Neural progenitor cell (in vitro differentiated cells): ENCODE data around the gene ANAPC7. TPM values are rescaled to one million over a fixed set of nuclear protein-coding genes. Genes with fewer than 3 reads are reported as not detected.
A peak's percentile ranks its signal among the peaks of the same experiment; 100 is the strongest.
"Not testable (repeated sequence)": the region's sequence is repeated elsewhere in the genome, so short reads cannot be mapped to it uniquely, and the experiment has no call there.

Experiments
- DNase-seq: peaks from one replicate; pipeline ENCODE4 v3.0.0-alpha.2; 2016; ENCODE audit warnings: low spot score
- H2AFZ ChIP-seq: fragments of 200-600 bp; sonication (generic); replicated peaks from 2 replicates; pipeline ENCODE4 v1.6.1; 2016; ENCODE audit warnings: antibody characterized with exemption
- H3F3A ChIP-seq: fragments of 200-600 bp; sonication (generic); 2 replicates; pipeline ENCODE4 v1.6.1; 2016; ENCODE audit warnings: antibody characterized with exemption, low read depth
- H3K27ac ChIP-seq: fragments of 200-600 bp; sonication (generic); 2 replicates; pipeline ENCODE4 v1.5.1; 2016; ENCODE audit warnings: mild to moderate bottlenecking
- H3K27me3 ChIP-seq: fragments of 200-600 bp; sonication (generic); 2 replicates; pipeline ENCODE4 v1.6.1; 2016; ENCODE audit warnings: mild to moderate bottlenecking, moderate library complexity
- H3K36me3 ChIP-seq: fragments of 200-600 bp; sonication (generic); 2 replicates; pipeline ENCODE4 v1.5.1; 2016
- H3K4me1 ChIP-seq: fragments of 200-600 bp; sonication (generic); 2 replicates; pipeline ENCODE4 v1.6.1; 2016; ENCODE audit warnings: mixed run types
- H3K4me2 ChIP-seq: fragments of 200-600 bp; sonication (generic); 2 replicates; pipeline ENCODE4 v1.6.1; 2016
- H3K4me3 ChIP-seq: fragments of 200-600 bp; sonication (generic); 2 replicates; pipeline ENCODE4 v1.5.1; 2016
- H3K79me2 ChIP-seq: fragments of 200-600 bp; sonication (generic); 2 replicates; pipeline ENCODE4 v1.6.1; 2016; ENCODE audit warnings: low read depth
- H3K9ac ChIP-seq: fragments of 200-600 bp; sonication (generic); 2 replicates; pipeline ENCODE4 v1.6.1; 2016
- H3K9me3 ChIP-seq: fragments of 200-600 bp; sonication (generic); 2 replicates; pipeline ENCODE4 v1.5.1; 2016; ENCODE audit warnings: low read depth
- H4K20me1 ChIP-seq: fragments of 200-600 bp; sonication (generic); 2 replicates; pipeline ENCODE4 v1.6.1; 2016; ENCODE audit warnings: low read depth
- H3K27ac Mint-ChIP-seq: 3 replicates; pipeline ENCODE4 v1.8.0; 2021; ENCODE audit warnings: mixed read lengths
- H3K27me3 Mint-ChIP-seq: 2 replicates; pipeline ENCODE4 v1.8.0; 2022; ENCODE audit warnings: low read depth, mild to moderate bottlenecking, inconsistent platforms, moderate library complexity, mixed read lengths; ENCODE audit not compliant: insufficient read depth
- H3K36me3 Mint-ChIP-seq: 3 replicates; pipeline ENCODE4 v1.8.0; 2021; ENCODE audit warnings: mixed read lengths
- H3K4me1 Mint-ChIP-seq: 3 replicates; pipeline ENCODE4 v1.8.0; 2021; ENCODE audit warnings: mixed read lengths
- H3K4me3 Mint-ChIP-seq: 3 replicates; pipeline ENCODE4 v1.8.0; 2021; ENCODE audit warnings: mild to moderate bottlenecking, moderate library complexity, mixed read lengths
- H3K9me3 Mint-ChIP-seq: 3 replicates; pipeline ENCODE4 v1.8.0; 2020; ENCODE audit warnings: mixed read lengths
- CTCF ChIP-seq: fragments of 200-600 bp; sonication (generic); IDR thresholded peaks from 2 replicates; pipeline ENCODE4 v1.5.1; 2017; ENCODE audit warnings: antibody characterized with exemption, mild to moderate bottlenecking
- EZH2 ChIP-seq: fragments of 200-600 bp; sonication (generic); IDR thresholded peaks from 2 replicates; pipeline ENCODE4 v1.6.1; 2017; ENCODE audit warnings: antibody characterized with exemption, mild to moderate bottlenecking, moderate library complexity
- EZH2phosphoT487 ChIP-seq: fragments of 200-600 bp; sonication (generic); IDR thresholded peaks from 2 replicates; pipeline ENCODE4 v1.6.1; 2017; ENCODE audit warnings: antibody characterized with exemption
- total RNA-seq: library from RNA; depleted of rRNA; stranded (reverse); fragments of >200 nt; gene quantifications from 2 replicates; pipeline ENCODE4 v1.2.3, GENCODE V29; 2015; ENCODE audit warnings: low replicate concordance

ANAPC7 gene
- total RNA-seq, 1 donor from 2014 or later: 114 TPM

- H4K20me1 ChIP-seq: no peaks in the 10 kb centered on the region
- no peaks in the 10 kb centered on the region for H3K36me3 ChIP-seq
- Mint-ChIP-seq H3K36me3 (no peaks in the 10 kb centered on the region), H3K27ac (no peak overlapping the region), H3K9me3 (no peaks in the 10 kb centered on the region), H3K4me1 (peaks cover 8% of the 10 kb centered on the region), H3K4me3 (no peak overlapping the region), H3K27me3 (peaks cover 9% of the 10 kb centered on the region)
- no peaks in the 10 kb centered on the region for H3K79me2 ChIP-seq
- no peaks in the 10 kb centered on the region for H3K27me3 ChIP-seq
- no peak overlapping the region for H3K4me2 ChIP-seq
- no peak overlapping the region for H3K4me3 ChIP-seq
- H3F3A ChIP-seq: peaks cover 11% of the 10 kb centered on the region
- no peak overlapping the region for H3K27ac ChIP-seq
- H3K9ac ChIP-seq: no peak overlapping the region
- no peak for DNase-seq
- no peak for TF ChIP-seq EZH2
- no peak for TF ChIP-seq CTCF
- no peak for TF ChIP-seq EZH2phosphoT487
- H3K9me3 ChIP-seq: no peaks in the 10 kb centered on the region
- no peak overlapping the region for H2AFZ ChIP-seq
- H3K4me1 ChIP-seq: peaks cover 6% of the 10 kb centered on the region
These were observed 22.9 kb upstream of the ANAPC7 start for GRCh38 chr12:110426406-110426805.

DNA sequence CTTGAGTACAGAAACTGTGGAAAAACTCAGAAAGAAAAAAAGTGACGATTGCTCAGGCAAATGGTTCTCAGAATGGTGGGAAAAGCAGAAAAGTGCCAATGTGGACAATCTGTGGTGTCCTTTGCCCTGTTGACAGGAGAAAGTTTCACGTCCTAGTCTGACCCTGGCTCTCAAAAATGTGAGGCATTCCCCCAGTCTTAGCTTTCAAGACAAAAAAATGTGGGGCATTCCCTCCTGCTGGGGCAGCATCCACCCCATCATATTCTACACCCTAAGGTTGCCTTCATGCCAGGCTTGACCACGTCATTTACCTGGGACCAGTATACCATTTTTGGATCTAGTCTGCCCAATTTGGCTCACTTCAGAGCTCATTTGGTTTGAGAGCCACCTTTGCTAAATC is 20.7 kb upstream of the ANAPC7 start:
- H3K4me2 ChIP-seq: no peak overlapping the region
- peaks cover 6% of the 10 kb centered on the region for H3K4me1 Mint-ChIP-seq
- DNase-seq: peak; percentile 11

GRCh38 chr12:110421701-110422100 is 18.2 kb upstream of the ANAPC7 start:
- no peak overlapping the region for H3K27ac Mint-ChIP-seq
- H3K4me2 ChIP-seq: no peak overlapping the region
- H3K4me3 Mint-ChIP-seq: no peak overlapping the region

More for the DNA sequence above, 20.7 kb upstream of the ANAPC7 start:
- Histone ChIP-seq H3K9ac (no peak overlapping the region), H3K27ac (no peak overlapping the region), H3K79me2 (no peaks in the 10 kb centered on the region), H3K4me3 (no peak overlapping the region), H3K27me3 (no peaks in the 10 kb centered on the region), H3F3A (peaks cover 6% of the 10 kb centered on the region), H2AFZ (peak overlapping the region; percentile 44), H3K36me3 (no peaks in the 10 kb centered on the region), H3K9me3 (no peaks in the 10 kb centered on the region), H4K20me1 (no peaks in the 10 kb centered on the region), H3K4me1 (peaks cover 6% of the 10 kb centered on the region)
- Mint-ChIP-seq H3K9me3 (no peaks in the 10 kb centered on the region), H3K27me3 (peaks cover 11% of the 10 kb centered on the region), H3K4me3 (no peak overlapping the region), H3K36me3 (no peaks in the 10 kb centered on the region), H3K27ac (no peak overlapping the region)
- TF ChIP-seq CTCF (no peak), EZH2phosphoT487 (no peak), EZH2 (no peak)

DNA sequence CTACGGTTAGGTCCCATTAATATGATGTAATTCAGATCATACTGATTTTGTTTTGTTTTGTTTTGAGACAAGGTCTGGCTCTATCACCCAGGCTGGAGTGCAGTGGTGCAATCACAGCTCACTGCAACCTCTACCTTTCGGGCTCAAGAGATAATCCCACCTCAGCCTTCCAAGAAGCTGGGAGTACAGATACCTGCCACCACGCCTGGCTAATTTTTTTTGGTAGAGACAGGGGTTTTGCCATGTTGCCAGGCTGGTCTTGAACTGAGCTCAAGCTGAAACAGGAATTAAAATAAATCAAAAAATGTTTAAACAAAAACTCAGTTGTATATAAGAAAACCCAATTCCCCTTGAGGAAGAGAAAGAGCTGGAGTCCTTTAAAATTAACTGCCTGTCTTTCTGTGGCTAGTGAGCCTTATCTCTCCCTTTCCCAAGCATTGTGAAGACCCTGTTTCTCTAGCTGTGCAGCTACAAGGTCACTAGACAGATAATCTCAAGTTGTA is 17.7 kb upstream of the ANAPC7 start:
- Histone ChIP-seq H3K4me3 (no peak overlapping the region), H3K4me1 (peaks cover 6% of the 10 kb centered on the region), H3K36me3 (no peaks in the 10 kb centered on the region), H2AFZ (no peak overlapping the region), H4K20me1 (no peaks in the 10 kb centered on the region), H3K27ac (no peak overlapping the region), H3K4me2 (no peak overlapping the region), H3K27me3 (no peaks in the 10 kb centered on the region), H3F3A (peaks cover 6% of the 10 kb centered on the region), H3K79me2 (no peaks in the 10 kb centered on the region), H3K9ac (no peak overlapping the region), H3K9me3 (no peaks in the 10 kb centered on the region)
- Mint-ChIP-seq H3K4me1 (peaks cover 12% of the 10 kb centered on the region), H3K27me3 (peaks cover 6% of the 10 kb centered on the region), H3K27ac (no peak overlapping the region), H3K4me3 (no peak overlapping the region), H3K36me3 (no peaks in the 10 kb centered on the region), H3K9me3 (no peaks in the 10 kb centered on the region)
- DNase-seq: no peak
- TF ChIP-seq EZH2phosphoT487 (no peak), EZH2 (no peak), CTCF (no peak)

More at GRCh38 chr12:110421701-110422100, 18.2 kb upstream of the ANAPC7 start:
- Mint-ChIP-seq H3K4me1 (peaks cover 12% of the 10 kb centered on the region), H3K9me3 (no peaks in the 10 kb centered on the region), H3K36me3 (no peaks in the 10 kb centered on the region), H3K27me3 (peaks cover 6% of the 10 kb centered on the region)
- peaks cover 6% of the 10 kb centered on the region for H3K4me1 ChIP-seq
- H3K27me3 ChIP-seq: no peaks in the 10 kb centered on the region
- no peak for DNase-seq
- H3K79me2 ChIP-seq: no peaks in the 10 kb centered on the region
- no peak overlapping the region for H3K27ac ChIP-seq
- no peaks in the 10 kb centered on the region for H3K36me3 ChIP-seq
- no peaks in the 10 kb centered on the region for H4K20me1 ChIP-seq
- H3F3A ChIP-seq: peaks cover 6% of the 10 kb centered on the region
- TF ChIP-seq EZH2: no peak
- H3K9me3 ChIP-seq: no peaks in the 10 kb centered on the region
- no peak overlapping the region for H3K4me3 ChIP-seq
- H2AFZ ChIP-seq: no peak overlapping the region
- H3K9ac ChIP-seq: no peak overlapping the region

DNA sequence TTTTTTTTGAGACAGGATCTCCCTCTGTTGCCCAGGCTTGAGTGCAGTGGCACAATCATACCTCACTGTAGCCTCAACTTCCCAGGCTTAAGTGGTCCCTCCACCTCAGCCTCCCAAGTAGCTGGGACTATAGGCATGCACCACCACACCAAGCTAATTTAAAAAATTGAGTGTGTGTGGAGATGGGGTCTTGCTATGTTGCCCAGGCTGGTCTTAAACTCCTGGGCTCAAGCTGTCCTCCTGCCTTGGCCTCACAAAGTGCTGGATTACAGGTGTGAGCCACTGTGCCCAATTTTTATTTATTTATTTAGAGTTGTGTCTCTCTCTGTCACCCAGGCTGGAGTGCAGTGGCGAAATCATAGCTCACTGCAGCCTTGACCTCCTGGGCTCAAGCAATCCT is 17.1 kb upstream of the ANAPC7 start:
- H3K27me3 Mint-ChIP-seq, H3K9me3 ChIP-seq, H3K4me1 ChIP-seq, DNase-seq, H4K20me1 ChIP-seq, H3K79me2 ChIP-seq, H3K9me3 Mint-ChIP-seq, H3K27ac ChIP-seq, H3F3A ChIP-seq, H3K27ac Mint-ChIP-seq, H3K4me3 ChIP-seq, H3K4me3 Mint-ChIP-seq, H3K4me2 ChIP-seq, H3K36me3 ChIP-seq, H3K9ac ChIP-seq, H3K36me3 Mint-ChIP-seq, H3K27me3 ChIP-seq, H2AFZ ChIP-seq: not testable (repeated sequence)
- peaks cover 12% of the 10 kb centered on the region for H3K4me1 Mint-ChIP-seq

DNA sequence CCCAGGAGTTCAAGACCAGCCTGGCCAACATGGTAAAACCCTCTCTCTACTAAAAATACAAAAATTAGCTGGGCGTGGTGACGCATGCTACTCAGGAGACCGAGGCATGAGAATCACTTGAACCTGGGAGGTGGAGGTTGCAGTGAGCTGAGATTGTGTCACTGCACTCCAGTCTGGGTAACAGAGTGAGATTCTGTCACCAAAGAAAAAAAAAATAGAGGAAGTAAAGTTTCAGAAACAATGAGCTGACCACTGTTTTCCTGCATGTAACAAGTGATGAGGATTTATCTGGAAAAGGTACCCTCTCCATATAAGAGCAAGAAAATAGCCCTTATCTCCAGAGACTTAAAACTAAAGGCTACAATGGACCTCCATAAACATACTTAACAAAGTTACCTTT is 13.6 kb upstream of the ANAPC7 start:
- H3F3A ChIP-seq, H3K9me3 Mint-ChIP-seq, H3K4me2 ChIP-seq, H3K36me3 Mint-ChIP-seq, H3K36me3 ChIP-seq, H4K20me1 ChIP-seq, H3K4me3 Mint-ChIP-seq, H3K27ac Mint-ChIP-seq, H3K9me3 ChIP-seq, H3K4me1 ChIP-seq, H3K4me3 ChIP-seq, DNase-seq, H3K27me3 ChIP-seq, H3K79me2 ChIP-seq, H3K9ac ChIP-seq, H3K27me3 Mint-ChIP-seq, H3K27ac ChIP-seq: not testable (repeated sequence)
- peaks cover 12% of the 10 kb centered on the region for H3K4me1 Mint-ChIP-seq
- H2AFZ ChIP-seq: peak overlapping the region; percentile 34
